Epidermal melanocyte (primary cell): ENCODE data around the gene TXN2.
"Not testable (repeated sequence)": the region's sequence is repeated elsewhere in the genome, so short reads cannot be mapped to it uniquely, and the experiment has no call there.

Source experiments
- DNase-seq: peaks from one replicate; pipeline ENCODE4 v3.0.0; 2011; ENCODE audit warnings: low spot score; ENCODE audit not compliant: insufficient read length

Gene TXN2

DNA sequence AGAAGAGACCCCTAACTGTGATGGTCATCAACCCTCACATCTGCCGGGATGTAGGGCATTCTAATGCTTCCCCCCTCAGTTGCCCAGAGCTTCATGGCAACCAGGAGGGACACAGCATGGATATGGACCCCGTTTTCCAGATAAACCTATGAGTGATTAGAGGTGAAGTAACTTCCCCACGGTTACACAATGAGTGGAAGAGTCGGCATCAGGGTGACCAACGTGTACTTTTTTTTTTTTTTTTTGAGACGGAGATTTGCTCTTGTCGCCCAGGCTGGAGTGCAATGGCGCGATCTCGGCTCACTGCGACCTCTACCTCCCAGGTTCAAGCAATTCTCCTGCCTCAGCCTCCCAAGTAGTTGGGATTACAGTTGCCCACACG, 25.0 kb downstream of the TXN2 start:
- DNase-seq = no peak

DNA sequence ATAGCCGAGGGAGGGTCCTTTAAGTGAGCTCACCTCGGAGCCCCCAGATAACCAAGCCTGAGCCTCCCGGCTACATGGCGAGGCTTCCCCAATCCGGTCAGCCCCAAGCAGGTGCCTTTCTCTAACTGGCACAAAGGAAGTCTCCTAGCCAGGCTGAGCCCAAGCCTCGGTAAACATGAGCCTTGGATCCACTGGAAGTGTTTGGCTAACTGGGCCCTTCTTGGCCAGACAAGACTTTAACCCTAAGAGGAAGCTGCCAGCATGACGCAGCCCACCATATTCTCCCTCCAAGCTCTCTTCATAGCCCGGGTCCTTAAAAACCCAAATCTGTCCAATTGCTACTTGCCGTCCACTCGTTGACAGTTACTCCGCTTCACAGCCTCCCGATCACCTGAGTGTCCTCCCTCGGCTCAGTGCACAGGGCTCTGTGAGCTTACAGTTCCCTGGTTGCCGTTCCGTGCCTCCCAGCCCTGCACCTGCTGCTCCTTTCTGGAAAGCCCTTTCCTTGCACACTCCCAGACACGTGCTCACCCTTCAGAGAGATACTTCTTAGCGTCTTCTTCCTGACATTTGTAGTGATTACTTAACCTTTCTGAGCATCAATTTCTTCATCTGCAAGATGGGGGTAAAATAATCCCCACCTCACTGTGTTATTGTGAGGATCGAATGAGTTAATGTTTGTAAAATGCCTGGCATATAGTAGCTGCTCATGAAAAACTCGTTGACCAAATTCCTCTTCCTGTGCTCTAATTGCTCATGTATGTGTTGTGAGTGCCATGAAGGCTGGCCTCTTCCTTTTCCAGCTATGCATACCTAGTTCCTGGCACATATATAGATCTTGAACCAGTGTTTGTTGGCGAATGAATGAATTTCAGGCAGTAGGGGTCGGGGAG, 25.6 kb downstream of the TXN2 start:
- DNase-seq = no peak

DNA sequence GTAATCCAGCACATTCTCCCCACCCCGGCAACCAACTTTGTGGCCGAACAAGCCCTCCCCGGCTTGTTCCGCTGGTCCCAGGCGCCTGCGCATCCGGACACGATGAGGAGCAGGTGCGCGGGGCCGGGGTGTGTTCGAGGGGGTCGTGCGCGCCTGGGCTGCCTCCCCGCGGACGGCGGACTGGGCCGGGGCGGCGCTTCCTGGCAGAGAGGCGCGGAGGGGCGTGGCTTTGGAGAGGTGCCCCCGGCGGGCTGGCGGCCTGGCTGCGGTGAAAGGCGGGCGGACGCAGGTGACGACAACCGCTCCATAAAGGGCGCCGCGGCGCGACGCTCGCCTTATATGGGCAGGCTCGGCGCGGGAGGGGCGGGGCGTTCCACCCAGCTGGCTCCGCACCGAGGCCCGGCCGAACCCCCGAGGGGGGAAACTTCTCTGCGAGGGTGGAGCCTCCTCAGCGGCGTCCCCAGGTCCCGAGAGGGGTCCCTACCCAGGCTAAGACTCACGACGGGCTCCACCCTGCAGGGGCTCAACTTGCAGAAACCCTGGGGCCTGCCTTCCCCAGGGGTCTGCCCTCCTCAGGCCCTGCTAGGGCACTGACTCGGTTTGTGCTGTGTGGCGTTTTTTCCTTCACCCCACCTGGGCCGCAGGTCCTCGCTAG, 26.4 kb downstream of the TXN2 start:
- peak; percentile 69 for DNase-seq

DNA sequence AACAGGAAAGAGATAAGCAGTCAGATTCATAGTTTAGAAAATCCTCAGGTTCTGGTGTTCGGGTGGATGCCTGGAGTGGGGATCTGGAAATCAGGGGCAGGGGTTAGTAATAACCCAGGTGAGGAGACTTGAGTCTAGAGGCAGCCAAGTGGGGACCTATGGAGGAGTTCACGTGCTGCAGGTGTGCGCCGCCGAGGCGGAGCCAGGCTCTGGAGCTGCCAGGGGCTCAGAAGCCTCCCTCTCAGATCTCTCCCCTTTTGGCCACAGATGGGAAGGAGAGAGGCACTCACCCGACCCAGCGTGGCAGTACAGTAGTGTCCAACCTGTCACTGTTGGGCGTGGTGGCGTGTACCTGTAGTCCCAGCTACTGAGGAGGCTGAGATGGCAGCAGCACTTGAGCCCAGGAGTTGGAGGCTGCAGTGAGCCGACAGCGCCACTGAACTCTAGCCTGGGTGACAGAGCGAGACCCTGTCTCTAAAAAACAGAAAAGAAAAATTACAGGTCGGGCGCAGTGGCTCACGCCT, 27.5 kb downstream of the TXN2 start:
- no peak for DNase-seq

DNA sequence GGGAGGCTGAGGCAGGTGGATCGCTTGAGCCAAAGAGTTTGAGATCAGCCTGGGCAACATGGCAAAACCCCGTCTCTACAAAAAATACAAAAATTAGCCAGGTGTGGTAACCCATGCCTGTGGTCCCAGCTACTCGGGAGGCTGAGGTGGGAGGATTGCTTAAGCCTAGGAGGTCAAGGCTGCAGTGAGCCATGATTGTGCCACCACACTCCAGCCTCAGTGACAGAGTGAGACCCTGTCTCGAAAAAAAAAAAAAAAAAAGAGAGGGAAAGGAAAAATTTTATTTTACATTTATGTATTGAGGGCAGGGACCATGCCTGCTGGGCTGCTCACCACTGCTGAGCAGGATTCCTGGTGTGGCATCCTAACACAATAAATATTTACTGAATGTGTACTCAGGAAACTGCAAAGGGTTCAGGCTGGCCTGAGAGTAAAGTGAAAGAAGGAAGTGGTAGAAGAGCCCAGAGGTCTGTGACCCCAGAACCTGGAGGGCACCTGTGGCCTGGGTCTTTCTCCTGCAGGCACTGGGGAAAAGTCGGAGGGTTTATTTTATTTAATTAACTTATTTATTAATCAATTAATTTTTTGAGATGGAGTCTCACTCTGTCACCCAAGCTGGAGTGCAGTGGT, 28.3 kb downstream of the TXN2 start:
- DNase-seq = not testable (repeated sequence)

DNA sequence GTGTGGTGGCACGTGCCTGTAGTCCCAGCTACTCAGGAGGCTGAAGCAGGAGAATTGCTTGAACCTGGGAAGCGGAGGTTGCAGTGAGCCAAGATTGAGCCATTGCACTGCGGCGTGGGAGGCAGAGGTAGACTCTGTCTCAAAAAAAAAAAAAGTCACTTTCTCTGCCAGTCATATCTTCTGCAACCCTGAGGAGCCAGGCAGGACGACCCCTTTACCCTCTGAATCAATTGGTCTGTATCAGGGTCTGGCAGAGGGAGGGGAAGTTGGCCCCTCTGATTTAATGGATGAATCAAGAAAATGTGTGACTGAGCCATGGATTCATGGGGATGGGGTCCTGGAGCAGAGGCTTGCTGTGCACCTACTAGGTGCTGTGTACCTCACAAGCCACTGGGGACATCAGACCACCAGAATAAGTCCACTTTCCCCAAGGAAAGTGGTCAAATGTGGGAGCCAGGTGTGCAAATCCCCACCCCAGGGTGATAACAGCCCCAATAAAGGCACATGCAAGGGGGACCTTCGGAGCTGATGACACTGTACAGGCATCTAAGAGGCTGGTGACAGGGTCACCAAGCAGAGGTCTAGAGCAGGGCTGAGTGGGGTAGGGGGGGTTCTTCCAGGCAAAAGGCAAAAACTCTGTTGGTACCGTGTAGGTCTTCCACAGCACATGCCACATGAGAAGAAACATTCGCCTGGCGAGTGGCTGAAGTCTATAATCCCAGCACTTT, 29.0 kb downstream of the TXN2 start:
- no peak for DNase-seq

DNA sequence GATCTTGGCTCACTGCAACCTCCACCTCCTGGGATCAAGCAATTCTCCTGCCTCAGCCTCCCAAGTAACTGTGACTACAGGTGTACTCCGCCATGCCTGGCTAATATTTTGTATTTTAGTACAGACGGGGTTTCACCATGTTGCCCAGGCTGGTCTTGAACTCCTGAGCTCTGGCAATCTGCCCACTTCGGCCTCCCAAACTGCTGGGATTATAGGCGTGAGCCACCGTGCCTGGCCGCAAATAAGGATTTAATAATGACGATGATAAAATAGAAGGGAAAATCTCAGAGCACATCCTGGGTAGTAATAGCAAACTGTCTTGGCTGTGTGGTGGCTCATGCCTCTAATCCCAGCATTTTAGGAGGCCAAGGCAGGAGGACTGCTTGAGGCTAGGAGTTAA, 30.5 kb downstream of the TXN2 start:
- DNase-seq = not testable (repeated sequence)

DNA sequence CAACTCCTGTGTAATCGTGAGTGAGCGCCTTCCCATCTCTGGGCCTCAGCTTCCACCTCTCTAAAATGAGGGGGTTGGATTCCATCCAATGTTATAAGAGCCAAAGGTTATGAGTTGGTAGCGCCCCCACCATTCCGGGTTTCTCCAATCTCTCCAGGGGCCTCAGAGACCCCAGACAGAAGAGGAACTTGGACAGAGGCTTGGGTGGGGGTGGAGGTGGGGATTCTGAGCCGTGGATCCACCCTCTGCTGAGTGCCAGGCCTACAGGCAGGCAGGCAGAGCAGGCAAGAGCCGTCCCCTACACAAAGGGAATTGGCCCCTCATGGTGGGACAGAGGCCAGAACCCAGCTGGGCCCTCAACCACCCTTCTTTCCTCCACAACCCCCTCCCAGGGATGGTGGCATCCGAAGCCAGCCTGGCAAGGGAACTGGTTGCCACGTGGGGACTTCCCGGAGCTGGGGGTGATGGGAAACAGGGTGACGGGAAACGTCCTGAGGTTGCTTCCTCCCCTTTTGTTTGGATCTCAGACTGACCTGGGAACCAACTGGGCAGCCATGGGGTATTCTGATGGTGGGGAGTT, 31.8 kb downstream of the TXN2 start:
- no peak for DNase-seq

DNA sequence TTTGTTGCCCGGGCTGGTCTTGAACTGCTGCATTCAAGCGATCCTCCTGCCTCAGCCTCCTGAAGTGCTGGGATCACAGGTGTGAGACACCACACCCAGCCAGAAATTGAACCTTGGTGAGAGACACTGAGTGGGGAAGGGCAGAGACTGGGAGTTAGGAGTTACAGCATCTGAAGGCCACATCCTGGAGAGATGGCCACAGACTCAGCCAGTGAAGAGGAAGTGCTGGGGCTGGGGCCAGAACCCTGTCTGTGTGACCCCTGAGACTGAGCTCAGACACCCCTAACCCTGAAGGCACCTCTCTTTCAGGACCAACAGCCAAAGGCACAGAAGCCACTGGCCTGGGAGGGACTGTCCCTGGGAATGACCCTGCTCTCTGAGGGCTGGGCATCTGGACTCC, 33.8 kb downstream of the TXN2 start:
- DNase-seq = no peak

DNA sequence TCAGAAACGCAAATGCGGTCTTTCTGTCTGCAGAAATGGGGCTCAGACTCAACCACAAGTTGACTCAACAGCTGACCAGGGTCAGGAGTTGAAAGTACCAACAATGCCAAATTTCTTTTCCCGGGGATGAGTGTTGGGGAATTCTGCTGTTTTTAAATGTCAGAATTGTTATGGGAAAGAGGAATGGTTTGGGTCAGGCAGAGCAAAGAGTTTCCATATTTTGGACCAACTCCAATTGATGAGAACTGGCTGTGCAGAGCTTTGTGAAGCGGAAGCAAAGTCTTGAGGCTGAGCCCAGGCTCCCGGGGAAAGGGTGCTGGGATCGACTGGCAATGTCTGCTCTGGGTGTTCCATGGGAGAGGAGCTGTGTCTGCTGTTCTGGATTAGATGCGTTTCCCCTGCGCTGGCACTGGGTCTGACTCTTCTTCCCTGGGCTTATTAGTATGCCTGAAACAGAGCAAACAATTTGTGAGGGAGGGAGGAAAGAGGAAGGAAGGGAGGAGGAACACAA, 36.2 kb downstream of the TXN2 start:
- peak; percentile 75 for DNase-seq

DNA sequence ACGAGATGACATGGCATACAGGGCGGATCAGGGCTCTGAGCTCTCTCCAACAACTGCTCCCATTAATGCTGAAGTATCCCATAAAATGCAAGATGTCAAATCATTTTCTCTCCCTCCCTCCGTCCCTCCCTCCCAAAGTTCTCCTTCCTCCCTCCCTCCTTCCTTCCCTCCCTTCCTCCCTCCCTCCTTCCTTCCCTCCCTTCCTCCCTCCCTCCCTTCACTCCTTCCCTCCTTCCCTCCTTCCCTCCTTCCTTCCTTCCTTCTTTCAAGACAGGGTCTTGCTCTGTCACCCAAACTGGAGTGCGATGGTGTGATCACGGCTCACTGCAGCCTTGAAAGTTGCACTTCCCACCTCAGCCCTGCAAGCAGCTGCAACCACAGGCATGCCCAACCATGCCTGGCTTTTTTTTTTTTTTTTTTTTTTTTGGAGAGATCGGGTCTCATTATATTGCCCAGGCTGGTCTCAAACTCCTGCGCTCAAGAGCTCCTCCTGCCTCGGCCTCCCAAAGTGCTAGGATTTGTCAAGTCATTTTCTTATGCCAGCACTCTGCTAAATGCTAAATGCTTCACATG, 38.2 kb downstream of the TXN2 start:
- no peak for DNase-seq

DNA sequence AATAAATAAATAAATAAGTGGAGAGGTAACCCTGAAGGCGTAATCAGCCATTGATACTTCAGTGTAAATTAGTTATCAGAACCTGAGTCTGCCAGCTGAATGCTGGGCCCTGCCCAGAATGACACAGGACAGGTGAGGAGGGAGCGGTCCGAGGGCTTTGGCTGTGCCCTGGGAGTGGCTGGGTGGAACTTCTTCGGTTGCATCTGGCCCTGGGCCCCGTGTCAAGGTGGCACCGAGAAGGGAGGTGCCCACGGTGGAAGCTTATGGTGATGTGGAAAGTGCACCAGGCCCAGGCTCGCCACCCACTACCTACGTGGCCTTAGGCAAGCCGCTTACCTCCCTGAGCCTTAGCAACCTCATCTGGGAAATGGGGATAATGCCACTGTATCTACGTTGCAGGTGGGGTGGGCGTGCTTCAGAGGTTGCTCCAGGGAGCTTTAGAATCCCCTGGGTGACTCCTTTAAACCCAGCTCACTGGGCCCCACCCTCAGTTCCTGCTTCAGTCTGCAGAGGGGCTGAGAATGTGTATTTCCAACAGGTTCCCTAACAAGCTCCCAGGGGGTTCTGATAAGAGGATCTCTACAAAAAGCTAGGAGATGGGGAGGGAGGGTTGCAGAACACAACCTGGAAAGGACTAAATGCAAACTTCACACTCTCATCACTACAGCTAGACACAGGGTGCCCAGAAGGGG, 38.8 kb downstream of the TXN2 start:
- DNase-seq = no peak

DNA sequence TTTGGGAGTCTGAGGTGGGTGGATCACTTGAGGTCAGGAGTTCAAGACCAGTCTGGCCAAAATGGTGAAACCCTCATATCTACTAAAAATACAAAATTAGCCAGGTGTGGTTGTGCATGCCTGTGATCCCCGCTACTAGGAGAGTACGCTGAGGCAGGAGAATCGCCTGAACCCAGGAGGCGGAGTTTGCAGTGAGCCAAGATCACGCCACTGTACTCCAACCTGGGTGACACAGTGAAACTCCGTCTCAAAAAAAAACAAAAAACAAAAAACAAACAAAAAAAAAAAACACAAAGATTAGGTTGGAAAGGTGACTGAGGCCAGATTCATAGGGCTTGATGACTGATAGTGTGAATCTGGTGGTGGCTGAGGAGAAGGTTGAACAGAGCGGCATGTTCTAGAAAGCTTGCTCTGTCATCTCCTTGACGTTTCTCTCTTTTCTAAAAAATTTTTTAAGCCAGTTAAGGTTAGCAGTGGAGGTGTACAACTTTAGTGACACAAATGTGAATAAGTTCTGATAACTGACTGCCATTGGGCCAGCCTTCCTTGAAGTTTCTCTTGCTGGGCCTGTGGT, 40.9 kb downstream of the TXN2 start:
- no peak for DNase-seq

DNA sequence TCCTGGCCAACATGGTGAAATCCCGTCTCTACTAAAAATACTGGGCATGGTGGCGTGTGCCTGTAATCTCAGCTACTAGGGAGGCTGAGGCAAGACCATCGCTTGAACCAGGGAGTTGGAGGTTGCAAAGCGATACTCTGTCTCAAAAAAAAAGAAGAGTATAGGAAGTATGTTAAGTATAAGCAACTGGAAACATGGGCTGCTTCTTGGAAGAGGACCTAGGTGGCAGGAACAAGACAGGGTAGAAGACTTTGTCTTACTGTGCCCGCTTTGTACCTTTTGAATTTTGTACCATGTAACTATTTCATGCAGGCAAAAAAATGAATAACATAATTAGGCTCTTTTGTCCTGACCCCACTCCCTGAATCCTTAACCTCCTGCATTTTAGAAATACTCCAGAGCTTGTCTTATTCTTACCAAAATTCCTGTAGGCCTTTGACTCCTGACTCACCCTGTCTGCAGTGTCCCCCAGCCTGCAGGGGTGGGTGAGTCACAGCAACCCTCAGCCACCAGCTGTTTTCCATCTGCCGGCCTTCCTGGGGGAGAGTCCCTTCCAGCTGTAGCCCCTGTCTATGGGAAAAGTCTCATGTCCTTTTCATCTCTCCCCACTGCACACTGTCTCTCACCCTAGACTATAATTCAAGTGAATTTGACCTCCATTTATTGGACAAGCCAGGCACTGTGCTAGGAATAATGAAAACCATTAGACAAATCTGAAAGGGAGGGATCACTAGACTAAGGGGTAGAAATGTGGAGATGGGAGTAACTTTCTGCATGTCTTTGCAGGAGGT, 41.8 kb downstream of the TXN2 start:
- peak; percentile 96 for DNase-seq

DNA sequence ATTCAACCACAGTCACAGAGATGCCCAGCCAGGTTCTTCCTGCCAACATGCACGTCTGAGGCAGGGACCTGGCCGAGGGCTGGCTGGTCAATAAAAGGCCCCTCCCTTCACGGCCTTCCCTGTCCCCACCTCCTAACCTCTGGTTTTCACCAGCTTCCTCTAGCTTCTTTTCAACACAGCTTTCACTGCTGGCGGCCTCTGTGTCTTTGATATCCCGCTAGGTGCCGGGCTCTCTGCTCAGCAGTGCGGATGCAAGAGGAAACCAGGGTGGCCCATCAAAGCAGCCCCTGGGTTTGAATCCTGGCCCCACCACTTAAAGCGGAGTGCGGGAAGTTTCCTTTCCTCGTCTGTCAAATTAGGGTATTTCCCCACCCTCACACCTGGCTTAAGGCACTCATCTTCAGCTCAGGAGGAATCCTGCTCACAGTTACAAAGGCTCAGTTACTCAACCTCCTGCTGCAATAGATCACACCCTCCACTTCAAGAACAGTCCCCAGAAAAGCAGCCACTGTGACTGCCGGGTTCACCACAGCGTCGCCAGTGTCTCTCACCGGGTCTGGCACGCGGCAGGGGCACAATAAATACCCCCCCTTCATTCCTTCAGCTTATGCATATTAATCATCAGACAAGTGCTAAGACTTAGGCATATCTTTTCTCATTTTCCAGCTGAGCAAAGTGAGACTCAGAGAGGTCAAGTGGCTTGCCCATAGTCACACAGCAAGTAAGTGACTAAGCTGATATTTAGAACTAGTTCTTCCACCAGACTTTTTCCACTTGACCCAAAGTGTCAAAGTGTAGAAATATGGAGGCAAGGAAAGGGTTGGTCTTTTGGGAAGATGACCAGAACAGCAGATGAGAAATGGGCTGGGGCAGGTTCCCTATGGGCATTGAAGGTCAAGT, 45.7 kb downstream of the TXN2 start:
- DNase-seq = no peak

DNA sequence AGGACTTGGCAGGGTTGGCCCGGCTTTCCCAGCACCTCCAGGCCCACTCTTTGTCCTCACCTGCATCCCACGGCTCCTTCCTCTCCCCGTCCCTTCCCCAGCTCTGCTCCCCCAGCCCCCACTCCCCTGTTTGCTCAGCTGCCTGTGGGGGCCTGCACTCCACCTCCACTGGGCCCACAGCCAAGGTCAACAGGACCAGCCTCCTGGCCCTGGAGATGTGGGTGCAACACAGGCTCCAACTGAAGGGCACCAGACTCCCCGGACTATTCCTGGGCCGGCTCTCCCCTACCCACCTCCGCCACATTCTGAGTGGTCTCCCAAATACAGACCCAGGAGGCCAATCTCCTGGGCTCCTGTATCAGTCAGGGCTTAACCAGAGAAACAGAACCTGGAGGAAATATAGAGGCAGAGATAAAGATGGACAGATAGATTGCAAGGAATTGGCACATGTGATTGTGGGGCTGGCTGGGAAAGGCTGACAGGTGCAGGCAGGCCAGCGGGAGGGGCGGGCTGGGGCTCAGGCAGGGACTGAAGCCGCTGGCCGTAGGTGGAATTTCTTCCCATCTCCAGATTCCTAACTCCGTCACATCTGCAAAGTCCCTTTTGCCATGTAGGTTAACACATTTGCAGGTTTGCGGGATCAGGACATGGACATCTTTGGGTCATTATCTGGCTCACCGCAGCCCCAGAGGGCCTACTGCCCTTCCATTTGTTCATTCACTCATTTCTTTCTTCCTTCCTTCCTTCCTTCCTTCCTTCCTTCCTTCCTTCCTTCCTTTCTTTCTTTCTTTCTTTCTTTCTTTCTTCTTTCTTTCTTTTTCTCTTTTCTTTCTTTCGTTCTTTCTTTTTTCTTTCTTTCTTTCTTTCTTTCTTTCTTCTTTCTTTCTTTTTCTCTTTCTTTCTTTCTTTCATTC, 47.9 kb downstream of the TXN2 start:
- DNase-seq = no peak
